ENCODE data around the gene RAB5B. TPM values are rescaled to one million over a fixed set of nuclear protein-coding genes. Genes with fewer than 3 reads are reported as not detected.

RAB5B gene, protein sequence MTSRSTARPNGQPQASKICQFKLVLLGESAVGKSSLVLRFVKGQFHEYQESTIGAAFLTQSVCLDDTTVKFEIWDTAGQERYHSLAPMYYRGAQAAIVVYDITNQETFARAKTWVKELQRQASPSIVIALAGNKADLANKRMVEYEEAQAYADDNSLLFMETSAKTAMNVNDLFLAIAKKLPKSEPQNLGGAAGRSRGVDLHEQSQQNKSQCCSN
- 88.2 TPM for total RNA-seq
- long read RNA-seq, full-length matches to known transcripts, result 8 of 27 reads
- long read RNA-seq, partial matches to known transcripts, result 19 of 27 reads
- long read RNA-seq, other reads (novel, unspliced or antisense), result 0 of 27 reads

DNA sequence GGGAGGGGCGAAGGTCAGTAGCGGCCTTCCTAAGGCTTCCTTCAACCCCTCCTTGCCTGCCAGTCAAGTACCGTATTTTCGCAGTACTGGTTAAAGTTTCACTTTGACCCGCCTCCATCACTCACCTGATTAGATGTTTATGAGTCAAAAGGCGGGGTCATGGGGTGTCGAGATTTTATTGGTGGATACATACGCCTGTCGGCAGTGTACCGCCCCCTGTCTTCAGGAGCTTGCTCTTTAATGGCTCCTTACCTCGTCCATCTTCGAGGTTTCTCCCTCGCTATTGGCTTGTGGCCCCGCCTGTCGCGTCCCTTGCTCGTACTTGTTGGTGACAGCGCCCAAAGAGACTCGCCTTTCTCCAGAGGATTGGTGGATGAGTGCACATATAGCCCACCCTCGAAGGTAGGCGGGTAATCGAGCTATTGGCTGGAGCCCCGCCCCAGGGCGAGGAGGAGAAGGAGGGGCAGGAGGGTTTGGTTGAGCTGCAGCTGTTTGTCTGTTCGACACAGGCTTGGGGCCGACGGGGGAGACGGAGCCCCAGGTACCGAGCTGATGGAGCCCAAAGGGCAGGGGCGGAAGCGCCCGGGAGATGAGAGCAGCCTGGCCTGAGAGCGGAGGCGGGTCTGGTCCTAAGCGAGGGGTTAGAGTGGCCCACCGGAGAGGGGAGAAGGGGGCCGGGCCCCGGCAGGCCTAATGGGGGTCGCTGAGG is at the start of gene RAB5B:
Gene RAB5B (plus strand): TSS at position 480 of the 709 bp plus-strand sequence. CDS start 12,883 bp downstream, outside the sequence.
- peak; percentile 98 for DNase-seq (ENCODE audit: low spot score)

GRCh38 chr12:55925371-55925770 is 48.5 kb upstream of the RAB5B start:
- no peak for DNase-seq (ENCODE audit: low spot score)

GRCh38 chr12:55925870-55926737 is 47.8 kb upstream of the RAB5B start:
- no peak for DNase-seq (ENCODE audit: low spot score)

GRCh38 chr12:55926738-55927587 is 46.9 kb upstream of the RAB5B start:
- peak; percentile 95 for DNase-seq (ENCODE audit: low spot score)

DNA sequence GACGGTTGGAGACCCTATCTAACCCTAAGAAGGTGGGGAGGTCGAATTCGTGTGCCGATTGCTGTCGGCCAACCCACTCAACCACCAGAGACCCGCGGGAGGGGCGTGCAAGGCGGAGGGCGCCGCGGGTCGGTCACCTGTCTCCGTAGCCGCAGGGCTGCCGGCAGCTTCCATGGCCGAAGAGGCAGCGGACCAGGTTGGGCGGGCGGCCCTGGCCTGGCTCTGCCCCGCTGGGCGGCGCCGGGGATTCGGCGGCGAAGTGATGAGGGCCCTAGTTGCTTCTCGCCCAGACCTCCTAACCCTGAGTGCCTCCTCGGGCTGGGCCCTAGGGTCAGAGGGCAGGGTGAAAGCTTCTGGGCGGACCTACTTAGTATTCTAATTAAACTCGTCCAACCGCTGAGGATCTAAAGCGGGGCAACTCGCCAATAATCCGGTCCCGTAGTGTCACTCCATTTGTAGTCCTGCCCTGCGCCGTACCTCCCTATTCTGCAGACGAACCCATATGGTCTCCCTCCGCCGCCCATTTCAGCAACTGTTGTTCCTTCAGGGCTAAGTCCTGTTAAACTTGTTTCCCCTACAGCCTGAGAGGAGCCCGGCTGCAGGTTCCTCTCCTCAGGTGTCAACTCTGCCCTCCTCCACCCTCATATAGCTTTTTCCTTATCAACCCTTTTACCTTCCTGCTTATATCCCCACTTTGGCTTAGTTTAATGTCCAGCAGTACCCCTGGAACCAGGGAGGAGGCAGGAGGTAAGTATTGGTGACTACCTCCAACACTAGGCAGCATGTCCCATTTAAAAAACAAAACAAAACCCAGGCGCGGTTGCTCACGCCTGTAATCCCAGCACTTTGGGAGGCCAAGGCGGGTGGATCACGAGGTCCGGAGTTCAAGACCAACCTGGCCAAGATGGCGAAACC is 46.0 kb upstream of the RAB5B start, which contains the start of gene PYM1:
Gene PYM1 (minus strand): TSS at position 307 of the 915 bp plus-strand sequence. CDS start 133 bp downstream, at position 174.
- peak; percentile 93 for DNase-seq (ENCODE audit: low spot score)

- no peak for DNase-seq (ENCODE audit: low spot score)
Measured at GRCh38 chr12:55929306-55929791, 44.5 kb upstream of the RAB5B start.

- DNase-seq (ENCODE audit: low spot score), result no peak
Measured at GRCh38 chr12:55930771-55931316, 43.0 kb upstream of the RAB5B start, which contains the start of gene DGKA. DGKA (plus strand) TSS chr12:55931162; CDS start chr12:55936504, 5,342 bp downstream.

DNA sequence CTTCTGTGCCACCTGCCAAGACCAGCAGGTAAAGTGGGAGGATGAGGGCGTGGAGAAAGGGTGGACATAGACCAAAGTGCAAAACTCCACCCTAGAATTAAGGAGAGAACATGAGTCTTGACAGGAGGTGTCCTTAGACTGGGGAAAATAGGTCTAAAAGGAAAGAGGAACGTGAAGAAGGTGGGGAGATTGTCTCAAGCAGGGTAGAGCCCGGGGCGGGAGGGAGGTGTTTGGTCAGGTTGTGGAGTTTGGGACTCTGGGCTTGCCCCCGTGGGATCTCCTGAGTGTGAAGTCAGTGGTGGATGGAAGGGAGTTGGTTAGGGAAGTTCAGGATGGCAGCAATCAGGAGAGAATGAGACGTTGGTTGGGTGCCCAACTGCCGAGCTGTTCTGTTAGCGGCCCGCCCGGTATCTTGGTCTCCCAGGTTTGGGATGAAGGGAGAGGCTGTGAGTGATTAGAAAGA is 42.5 kb upstream of the RAB5B start:
- DNase-seq (ENCODE audit: low spot score), result no peak

- DNase-seq (ENCODE audit: low spot score), result peak; percentile 92
Measured at GRCh38 chr12:55931780-55932550, 41.9 kb upstream of the RAB5B start.

DNA sequence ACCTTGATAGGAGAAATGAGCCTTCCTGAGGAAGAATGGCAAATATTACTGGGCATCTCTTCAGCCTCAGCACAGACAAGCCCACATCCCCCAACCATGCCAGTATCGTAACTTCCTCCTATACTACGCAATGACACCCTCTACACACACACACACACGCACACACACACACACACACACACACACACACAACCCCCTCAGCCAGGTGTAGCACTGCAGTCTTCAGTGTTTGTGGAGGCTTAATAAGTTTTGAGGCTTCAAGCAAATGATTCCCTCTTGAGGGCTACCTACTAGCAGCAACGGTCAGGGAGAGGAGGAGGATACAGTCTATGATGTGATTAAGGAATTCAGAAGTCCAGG is 41.3 kb upstream of the RAB5B start:
- no peak for DNase-seq (ENCODE audit: low spot score)

- DNase-seq (ENCODE audit: low spot score), result no peak
Measured at GRCh38 chr12:55933169-55933798, 40.6 kb upstream of the RAB5B start.

- no peak for DNase-seq (ENCODE audit: low spot score)
Measured at GRCh38 chr12:55933799-55934742, 39.8 kb upstream of the RAB5B start.

- no peak for DNase-seq (ENCODE audit: low spot score)
Measured at GRCh38 chr12:55934773-55935172, 39.1 kb upstream of the RAB5B start.

- no peak for DNase-seq (ENCODE audit: low spot score)
Measured at GRCh38 chr12:55935738-55936151, 38.1 kb upstream of the RAB5B start.

DNA sequence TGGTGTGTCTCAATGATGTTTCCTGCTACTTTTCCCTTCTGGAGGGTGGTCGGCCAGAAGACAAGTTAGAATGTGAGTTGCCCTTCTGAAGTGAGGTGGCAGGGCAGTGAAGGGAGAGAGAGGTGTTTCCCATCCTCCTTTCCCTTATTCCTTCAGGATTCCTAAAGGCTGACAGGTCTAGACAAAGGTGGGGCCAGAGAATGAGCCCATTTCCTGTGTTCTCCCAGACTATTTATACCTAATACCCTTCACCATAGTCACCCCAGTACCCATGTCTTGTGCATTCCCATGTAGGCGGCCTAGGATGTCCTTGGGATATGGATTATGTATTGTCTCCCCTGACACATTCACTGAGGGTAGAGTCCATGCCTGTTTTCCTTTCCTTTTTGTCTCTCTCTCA is 35.9 kb upstream of the RAB5B start:
- DNase-seq (ENCODE audit: low spot score), result no peak

- no peak for DNase-seq (ENCODE audit: low spot score)
Measured at GRCh38 chr12:55938826-55939501, 34.9 kb upstream of the RAB5B start.

Data from mesenteric fat pad (tissue), 1 donor.